Sigmoid colon (tissue), 4 donors: ENCODE data around the gene SV2B.

ENCODE experiments used
- CTCF ChIP-seq, 4 experiments: fragments of 450-650 bp in 3 of 4; fragments of 200-600 bp in 1 of 4; IDR thresholded peaks; one replicate each; pipeline ENCODE4 v1.5.1; 2016 to 2019; ENCODE audit warnings: antibody characterized with exemption in 4 of 4, mild to moderate bottlenecking in 3 of 4, moderate library complexity in 2 of 4
- POLR2A ChIP-seq, 2 donors: fragments of 450-650 bp; IDR thresholded peaks; one replicate each; pipeline ENCODE4 v1.6.1; 2016; ENCODE audit warnings: antibody characterized with exemption in 2 of 2, mild to moderate bottlenecking in 2 of 2, moderate library complexity in 2 of 2
- POLR2AphosphoS5 ChIP-seq, 4 donors: sonication (generic); formaldehyde crosslinking; IDR thresholded peaks; one replicate each; pipeline ENCODE4 v1.6.1; 2017; ENCODE audit warnings: antibody characterized with exemption in 4 of 4

DNA sequence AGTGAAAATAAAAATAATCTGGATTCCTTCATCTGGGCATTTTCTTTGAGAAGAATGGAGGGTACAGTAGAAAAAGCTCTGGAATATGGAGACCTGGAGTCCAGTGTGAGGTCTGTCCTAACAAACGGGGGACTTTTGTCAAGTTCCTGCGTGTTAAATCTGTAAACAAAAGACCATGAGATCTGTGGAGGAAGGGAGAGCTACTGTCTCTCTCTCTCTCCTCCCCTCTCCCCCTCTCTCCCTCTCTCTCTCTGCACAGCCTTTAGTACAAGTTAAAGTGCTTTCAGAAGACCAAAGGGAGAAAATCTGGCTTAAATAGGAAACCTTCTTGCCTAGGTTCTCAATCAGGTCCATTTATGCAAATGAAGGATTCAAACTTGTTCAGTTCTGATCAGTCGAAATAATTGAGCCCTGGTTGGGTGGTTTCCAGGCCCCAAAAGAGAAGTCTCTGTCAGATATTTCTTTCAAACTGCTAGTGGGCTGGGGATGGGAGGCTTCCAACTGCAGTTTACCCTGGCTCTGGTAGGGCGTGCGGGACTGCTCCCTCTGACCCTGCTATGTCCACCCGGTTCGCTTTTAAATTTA is 103.7 kb downstream of the SV2B start:
- TF ChIP-seq CTCF (IDR thresholded peaks at IDR 0.05) (no peak), POLR2A (IDR thresholded peaks at IDR 0.05) (no peak), POLR2AphosphoS5 (IDR thresholded peaks at IDR 0.05) (no peak)
